Dermis blood vessel endothelial cell (primary cell): ENCODE results near the gene CXCL8. TPM values are rescaled to one million over a fixed set of nuclear protein-coding genes. Genes with fewer than 3 reads are reported as not detected.

Experiments
- total RNA-seq: library from RNA; depleted of rRNA; stranded (reverse); fragments of >200 nt; gene quantifications from 2 replicates; pipeline ENCODE4 v1.2.3, GENCODE V29; 2014

Gene CXCL8
- total RNA-seq, 1 donor from 2014 or later, result 47.1 TPM

Other genes starting within 250 kb of the CXCL8 start
- gene RASSF6, start 120.1 kb upstream of the CXCL8 start, total RNA-seq, result under 0.01 and 0.23 TPM in 2 replicates
- 0.37 and 0.68 TPM in 2 replicates for gene CXCL6, start 96.1 kb downstream of the CXCL8 start, total RNA-seq
- 0.34 TPM in 1 of 2 replicates, not detected in the other for gene PF4V1, start 112.7 kb downstream of the CXCL8 start, total RNA-seq
- gene CXCL1, start 128.8 kb downstream of the CXCL8 start, total RNA-seq, result 11.4 and 16.5 TPM in 2 replicates
- gene PF4, start 241.5 kb downstream of the CXCL8 start, total RNA-seq, result not detected in 2 replicates
- gene PPBP, start 247.6 kb downstream of the CXCL8 start, total RNA-seq, result not detected in 2 replicates